ENCODE data around the gene YTHDC1.

YTHDC1 gene

DNA sequence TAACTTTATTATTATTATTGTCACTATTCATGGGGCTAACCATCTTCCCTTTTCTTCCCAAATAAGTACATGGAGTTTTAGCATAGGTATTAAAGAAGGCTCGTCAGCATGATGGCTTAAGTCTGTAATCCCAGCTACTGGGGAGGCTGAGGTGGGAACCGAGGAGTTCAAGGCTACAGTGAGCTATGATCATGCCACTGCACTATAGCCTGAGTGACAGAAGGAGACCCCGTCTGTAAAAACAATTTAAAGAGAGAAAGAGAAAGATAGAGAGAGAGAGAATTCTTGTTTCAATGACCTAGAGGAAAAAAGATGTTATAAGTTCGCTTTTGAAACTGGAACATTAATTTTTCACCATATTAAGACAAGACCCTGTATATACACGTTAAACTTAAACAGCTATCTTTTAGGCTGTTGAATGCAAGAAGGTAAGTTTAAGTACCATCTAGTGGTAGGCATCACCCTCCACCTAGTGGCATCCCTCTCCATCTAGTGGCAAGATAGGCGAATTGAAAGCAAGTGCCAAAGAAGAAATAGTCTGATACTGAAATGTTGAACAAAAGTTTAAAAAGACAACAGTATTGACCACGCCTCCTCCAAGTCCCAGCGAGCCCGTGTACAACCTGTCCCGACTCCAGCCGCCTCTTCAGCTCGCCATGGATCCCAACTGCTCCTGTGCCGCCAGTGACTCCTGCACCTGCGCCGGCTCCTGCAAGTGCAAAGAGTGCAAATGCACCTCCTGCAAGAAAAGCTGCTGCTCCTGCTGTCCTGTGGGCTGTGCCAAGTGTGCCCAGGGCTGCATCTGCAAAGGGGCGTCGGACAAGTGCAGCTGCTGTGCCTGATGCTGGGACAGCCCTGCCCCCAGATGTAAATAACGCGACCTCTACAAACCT is 26.0 kb upstream of the YTHDC1 start:
- no peaks in the 10 kb centered on the region for H3K79me2 ChIP-seq (ENCODE audit: insufficient read depth, low read length)
- no peaks in the 10 kb centered on the region for H3F3A ChIP-seq (ENCODE audit: low read depth)
- TF ChIP-seq, protein P1, sequence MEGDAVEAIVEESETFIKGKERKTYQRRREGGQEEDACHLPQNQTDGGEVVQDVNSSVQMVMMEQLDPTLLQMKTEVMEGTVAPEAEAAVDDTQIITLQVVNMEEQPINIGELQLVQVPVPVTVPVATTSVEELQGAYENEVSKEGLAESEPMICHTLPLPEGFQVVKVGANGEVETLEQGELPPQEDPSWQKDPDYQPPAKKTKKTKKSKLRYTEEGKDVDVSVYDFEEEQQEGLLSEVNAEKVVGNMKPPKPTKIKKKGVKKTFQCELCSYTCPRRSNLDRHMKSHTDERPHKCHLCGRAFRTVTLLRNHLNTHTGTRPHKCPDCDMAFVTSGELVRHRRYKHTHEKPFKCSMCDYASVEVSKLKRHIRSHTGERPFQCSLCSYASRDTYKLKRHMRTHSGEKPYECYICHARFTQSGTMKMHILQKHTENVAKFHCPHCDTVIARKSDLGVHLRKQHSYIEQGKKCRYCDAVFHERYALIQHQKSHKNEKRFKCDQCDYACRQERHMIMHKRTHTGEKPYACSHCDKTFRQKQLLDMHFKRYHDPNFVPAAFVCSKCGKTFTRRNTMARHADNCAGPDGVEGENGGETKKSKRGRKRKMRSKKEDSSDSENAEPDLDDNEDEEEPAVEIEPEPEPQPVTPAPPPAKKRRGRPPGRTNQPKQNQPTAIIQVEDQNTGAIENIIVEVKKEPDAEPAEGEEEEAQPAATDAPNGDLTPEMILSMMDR (conservative IDR thresholded peaks at IDR 0.05; ENCODE audit: low read length) = peak; percentile 96
- TF ChIP-seq EZH2phosphoT487 (IDR thresholded peaks at IDR 0.05; ENCODE audit: borderline replicate concordance) = no peak
- H3K4me1 ChIP-seq (ENCODE audit: insufficient read depth, low read length, poor library complexity, severe bottlenecking) = peaks cover 4% of the 10 kb centered on the region
- no peaks in the 10 kb centered on the region for H3K36me3 ChIP-seq (ENCODE audit: insufficient read depth, low read length)
- no peaks in the 10 kb centered on the region for H3K27me3 ChIP-seq (ENCODE audit: insufficient read depth, low read length, poor library complexity, severe bottlenecking)
- no peaks in the 10 kb centered on the region for H3K9me3 ChIP-seq (ENCODE audit: insufficient read depth, low read depth, low read length)
- peak overlapping the region; percentile 70 for H3K4me2 ChIP-seq (ENCODE audit: low read depth, low read length, poor library complexity, severe bottlenecking)
- peak overlapping the region; percentile 56 for H3K4me3 ChIP-seq (ENCODE audit: low read length, poor library complexity, severe bottlenecking)
- H3K9ac ChIP-seq (ENCODE audit: low read depth, low read length, poor library complexity, severe bottlenecking) = no peak overlapping the region
- H2AFZ ChIP-seq (ENCODE audit: low read length) = peak overlapping the region; percentile 81
- H4K20me1 ChIP-seq (ENCODE audit: insufficient read depth, low read length, poor library complexity, severe bottlenecking) = no peaks in the 10 kb centered on the region
- H3K9me2 ChIP-seq (replicated peaks; ENCODE audit: low read depth, low read length) = no peaks in the 10 kb centered on the region

DNA sequence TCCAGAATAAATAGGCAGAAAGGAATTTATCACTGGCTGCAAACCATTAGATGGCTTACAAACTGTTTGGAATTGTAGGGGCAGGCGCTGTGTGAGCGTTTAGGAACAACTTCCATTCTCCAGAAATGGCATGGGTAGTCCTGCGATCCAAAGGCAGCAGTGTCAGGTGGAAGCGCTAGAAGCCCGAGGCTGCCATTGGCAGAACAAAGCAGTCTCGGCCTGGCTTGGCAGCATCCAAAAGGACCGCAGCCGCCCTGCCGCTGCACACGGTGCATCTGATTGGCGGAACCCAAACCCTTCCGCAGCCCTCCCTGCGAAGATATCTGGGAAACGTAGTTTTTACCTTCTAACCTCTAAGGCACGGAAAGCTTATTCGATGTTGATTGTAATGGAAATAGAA is 23.6 kb upstream of the YTHDC1 start:
- Histone ChIP-seq H3K9me2 (replicated peaks; ENCODE audit: low read depth, low read length) (no peaks in the 10 kb centered on the region), H3K27me3 (ENCODE audit: insufficient read depth, low read length, poor library complexity, severe bottlenecking) (no peaks in the 10 kb centered on the region), H3K4me3 (ENCODE audit: low read length, poor library complexity, severe bottlenecking) (no peak overlapping the region), H3K4me1 (ENCODE audit: insufficient read depth, low read length, poor library complexity, severe bottlenecking) (peaks cover 4% of the 10 kb centered on the region), H3K36me3 (ENCODE audit: insufficient read depth, low read length) (no peaks in the 10 kb centered on the region), H3F3A (ENCODE audit: low read depth) (no peaks in the 10 kb centered on the region), H4K20me1 (ENCODE audit: insufficient read depth, low read length, poor library complexity, severe bottlenecking) (no peaks in the 10 kb centered on the region), H3K9ac (ENCODE audit: low read depth, low read length, poor library complexity, severe bottlenecking) (no peak overlapping the region), H3K9me3 (ENCODE audit: insufficient read depth, low read depth, low read length) (no peaks in the 10 kb centered on the region), H3K4me2 (ENCODE audit: low read depth, low read length, poor library complexity, severe bottlenecking) (no peak overlapping the region), H3K79me2 (ENCODE audit: insufficient read depth, low read length) (no peaks in the 10 kb centered on the region), H2AFZ (ENCODE audit: low read length) (no peak overlapping the region)
- TF ChIP-seq EZH2phosphoT487 (IDR thresholded peaks at IDR 0.05; ENCODE audit: borderline replicate concordance) = no peak
- TF ChIP-seq, protein P1 (conservative IDR thresholded peaks at IDR 0.05; ENCODE audit: low read length) = no peak

DNA sequence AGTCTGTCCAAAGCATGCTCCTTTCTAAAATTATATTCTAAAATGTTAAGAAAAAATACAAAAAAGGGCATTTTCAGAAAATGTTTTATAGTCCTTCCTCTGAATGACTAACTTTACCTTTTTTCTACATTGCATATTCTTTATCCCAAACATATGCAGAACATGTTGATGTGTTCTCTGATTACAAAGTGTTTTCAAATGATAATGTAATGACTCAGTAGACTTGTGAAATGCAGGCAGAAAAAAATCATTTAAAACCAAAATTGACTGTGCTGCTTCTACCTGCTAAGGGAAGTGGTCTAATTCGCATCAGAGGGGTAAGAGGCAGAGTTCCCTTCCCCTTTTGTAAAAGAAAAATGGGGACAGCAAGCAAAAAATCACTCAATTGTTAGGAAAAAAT is 22.7 kb upstream of the YTHDC1 start:
- Histone ChIP-seq H3K27me3 (ENCODE audit: insufficient read depth, low read length, poor library complexity, severe bottlenecking) (no peaks in the 10 kb centered on the region), H2AFZ (ENCODE audit: low read length) (no peak overlapping the region), H3K4me3 (ENCODE audit: low read length, poor library complexity, severe bottlenecking) (no peak overlapping the region), H3K4me2 (ENCODE audit: low read depth, low read length, poor library complexity, severe bottlenecking) (no peak overlapping the region), H3F3A (ENCODE audit: low read depth) (no peaks in the 10 kb centered on the region), H3K9me2 (replicated peaks; ENCODE audit: low read depth, low read length) (no peaks in the 10 kb centered on the region), H3K9ac (ENCODE audit: low read depth, low read length, poor library complexity, severe bottlenecking) (no peak overlapping the region), H3K4me1 (ENCODE audit: insufficient read depth, low read length, poor library complexity, severe bottlenecking) (peaks cover 4% of the 10 kb centered on the region), H3K36me3 (ENCODE audit: insufficient read depth, low read length) (no peaks in the 10 kb centered on the region), H3K9me3 (ENCODE audit: insufficient read depth, low read depth, low read length) (no peaks in the 10 kb centered on the region), H3K79me2 (ENCODE audit: insufficient read depth, low read length) (no peaks in the 10 kb centered on the region), H4K20me1 (ENCODE audit: insufficient read depth, low read length, poor library complexity, severe bottlenecking) (no peaks in the 10 kb centered on the region)
- TF ChIP-seq EZH2phosphoT487 (IDR thresholded peaks at IDR 0.05; ENCODE audit: borderline replicate concordance) = no peak
- TF ChIP-seq, protein P1 (conservative IDR thresholded peaks at IDR 0.05; ENCODE audit: low read length) = no peak

Data from Loucy (cell line).